ENCODE measurements around the gene FLAD1. TPM values are rescaled to one million over a fixed set of nuclear protein-coding genes. Genes with fewer than 3 reads are reported as not detected.

The FLAD1 gene
- total RNA-seq, 1 donor: 20.6 TPM

DNA sequence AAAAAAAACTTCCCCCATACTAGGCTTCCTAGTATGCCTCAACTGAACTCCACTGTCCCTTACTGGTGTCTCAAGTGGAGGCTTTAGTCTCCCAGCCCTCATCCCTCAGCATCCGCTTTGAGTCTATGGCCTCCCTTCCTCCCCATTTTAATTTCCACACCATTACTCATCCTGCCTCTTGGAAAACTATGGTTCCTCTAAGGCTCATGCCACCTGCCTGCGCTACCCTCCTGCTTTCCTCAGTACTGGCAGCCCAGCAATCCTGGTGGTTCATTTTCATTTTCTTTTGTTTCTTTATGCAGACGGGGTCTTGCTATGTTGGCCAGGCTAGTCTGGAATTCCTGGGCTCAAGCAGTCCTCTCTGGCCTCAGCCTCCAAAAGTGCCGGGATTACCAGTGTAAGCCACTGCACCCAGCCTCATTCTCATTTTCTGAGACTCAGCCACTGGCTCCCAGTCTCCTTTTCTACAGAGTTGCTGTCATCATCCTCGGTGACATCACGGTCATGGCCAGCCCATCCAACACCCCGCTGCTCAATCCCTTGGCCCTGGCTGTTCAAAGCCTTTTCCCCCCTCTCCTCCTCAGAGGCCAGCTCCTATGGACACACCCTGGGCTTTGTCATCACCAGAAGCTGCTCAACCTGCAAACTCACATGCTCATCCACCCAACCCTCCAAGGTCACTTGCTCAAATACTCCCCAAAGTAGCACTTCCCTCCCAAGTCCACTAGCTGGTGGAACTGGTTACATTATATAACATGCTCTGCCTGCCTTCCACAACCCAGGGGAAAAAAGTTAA is 44.3 kb upstream of the FLAD1 start:
- TF ChIP-seq, protein P1, sequence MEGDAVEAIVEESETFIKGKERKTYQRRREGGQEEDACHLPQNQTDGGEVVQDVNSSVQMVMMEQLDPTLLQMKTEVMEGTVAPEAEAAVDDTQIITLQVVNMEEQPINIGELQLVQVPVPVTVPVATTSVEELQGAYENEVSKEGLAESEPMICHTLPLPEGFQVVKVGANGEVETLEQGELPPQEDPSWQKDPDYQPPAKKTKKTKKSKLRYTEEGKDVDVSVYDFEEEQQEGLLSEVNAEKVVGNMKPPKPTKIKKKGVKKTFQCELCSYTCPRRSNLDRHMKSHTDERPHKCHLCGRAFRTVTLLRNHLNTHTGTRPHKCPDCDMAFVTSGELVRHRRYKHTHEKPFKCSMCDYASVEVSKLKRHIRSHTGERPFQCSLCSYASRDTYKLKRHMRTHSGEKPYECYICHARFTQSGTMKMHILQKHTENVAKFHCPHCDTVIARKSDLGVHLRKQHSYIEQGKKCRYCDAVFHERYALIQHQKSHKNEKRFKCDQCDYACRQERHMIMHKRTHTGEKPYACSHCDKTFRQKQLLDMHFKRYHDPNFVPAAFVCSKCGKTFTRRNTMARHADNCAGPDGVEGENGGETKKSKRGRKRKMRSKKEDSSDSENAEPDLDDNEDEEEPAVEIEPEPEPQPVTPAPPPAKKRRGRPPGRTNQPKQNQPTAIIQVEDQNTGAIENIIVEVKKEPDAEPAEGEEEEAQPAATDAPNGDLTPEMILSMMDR (IDR thresholded peaks at IDR 0.05; ENCODE audit: extremely low read depth, low read depth, low read length): no peak
- Histone ChIP-seq H3K9me3 (ENCODE audit: low read depth, low read length) (no peaks in the 10 kb centered on the region), H3K4me2 (ENCODE audit: insufficient read depth, low read length) (no peak overlapping the region), H3K4me3 (ENCODE audit: insufficient read depth, low read length) (no peak overlapping the region), H2AFZ (ENCODE audit: low read length) (no peak overlapping the region), H3K36me3 (ENCODE audit: insufficient read depth, low read length) (no peaks in the 10 kb centered on the region), H3K27ac (ENCODE audit: low read depth, low read length) (peak overlapping the region; percentile 10), H3K4me1 (ENCODE audit: insufficient read depth, low read length) (peaks cover 15% of the 10 kb centered on the region), H4K20me1 (ENCODE audit: insufficient read depth, low read length) (no peaks in the 10 kb centered on the region), H3K27me3 (ENCODE audit: insufficient read depth, low read length) (no peaks in the 10 kb centered on the region), H3K79me2 (ENCODE audit: insufficient read depth, low read length) (peaks cover 9% of the 10 kb centered on the region)
- DNase-seq (ENCODE audit: insufficient read length, low spot score, missing footprints): peak; percentile 60

GRCh38 chr1:154940213-154940560 is 43.0 kb upstream of the FLAD1 start:
- Histone ChIP-seq H3K4me1 (ENCODE audit: insufficient read depth, low read length) (peaks cover 15% of the 10 kb centered on the region), H4K20me1 (ENCODE audit: insufficient read depth, low read length) (no peaks in the 10 kb centered on the region), H3K36me3 (ENCODE audit: insufficient read depth, low read length) (no peaks in the 10 kb centered on the region), H3K27me3 (ENCODE audit: insufficient read depth, low read length) (no peaks in the 10 kb centered on the region), H3K79me2 (ENCODE audit: insufficient read depth, low read length) (peaks cover 9% of the 10 kb centered on the region), H2AFZ (ENCODE audit: low read length) (no peak overlapping the region), H3K4me3 (ENCODE audit: insufficient read depth, low read length) (no peak overlapping the region), H3K27ac (ENCODE audit: low read depth, low read length) (no peak overlapping the region), H3K4me2 (ENCODE audit: insufficient read depth, low read length) (no peak overlapping the region), H3K9me3 (ENCODE audit: low read depth, low read length) (no peaks in the 10 kb centered on the region)
- TF ChIP-seq, protein P1 (IDR thresholded peaks at IDR 0.05; ENCODE audit: extremely low read depth, low read depth, low read length): no peak
- peak; percentile 53 for DNase-seq (ENCODE audit: insufficient read length, low spot score, missing footprints)

DNA sequence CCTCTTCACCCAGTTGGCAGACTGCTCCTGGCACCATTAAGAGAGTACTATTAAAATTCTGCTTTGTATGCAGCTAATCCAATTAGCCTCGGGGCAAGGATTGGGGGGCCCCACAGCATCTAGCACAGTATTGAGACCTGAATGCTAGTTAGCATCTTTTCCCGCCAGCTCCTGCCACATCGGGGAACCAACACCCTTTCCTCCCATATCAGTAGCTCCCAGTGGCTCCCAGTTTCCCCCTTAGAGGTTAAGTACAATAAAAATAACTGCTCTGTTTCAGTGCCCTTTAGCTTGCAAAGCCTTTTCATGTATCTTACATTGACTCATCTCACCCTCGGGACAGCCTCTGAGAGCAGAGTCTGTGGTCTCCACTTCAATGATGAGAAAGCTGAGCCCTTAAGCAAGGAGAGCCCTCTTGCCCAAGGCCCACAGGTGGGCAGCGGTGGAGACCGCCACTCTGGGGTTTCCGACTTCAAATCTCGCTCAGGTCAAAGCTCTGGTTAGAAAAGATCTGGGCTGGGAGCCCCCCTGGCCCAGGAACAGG is 42.4 kb upstream of the FLAD1 start:
- Histone ChIP-seq H3K27me3 (ENCODE audit: insufficient read depth, low read length) (no peaks in the 10 kb centered on the region), H3K36me3 (ENCODE audit: insufficient read depth, low read length) (no peaks in the 10 kb centered on the region), H4K20me1 (ENCODE audit: insufficient read depth, low read length) (no peaks in the 10 kb centered on the region), H3K4me2 (ENCODE audit: insufficient read depth, low read length) (no peak overlapping the region), H3K9me3 (ENCODE audit: low read depth, low read length) (no peaks in the 10 kb centered on the region), H3K4me3 (ENCODE audit: insufficient read depth, low read length) (no peak overlapping the region), H3K27ac (ENCODE audit: low read depth, low read length) (no peak overlapping the region), H3K79me2 (ENCODE audit: insufficient read depth, low read length) (peaks cover 7% of the 10 kb centered on the region), H3K4me1 (ENCODE audit: insufficient read depth, low read length) (peaks cover 14% of the 10 kb centered on the region), H2AFZ (ENCODE audit: low read length) (no peak overlapping the region)
- no peak for DNase-seq (ENCODE audit: insufficient read length, low spot score, missing footprints)
- TF ChIP-seq, protein P1 (IDR thresholded peaks at IDR 0.05; ENCODE audit: extremely low read depth, low read depth, low read length): no peak

GRCh38 chr1:154941333-154942013 is 41.7 kb upstream of the FLAD1 start:
- H3K27ac ChIP-seq (ENCODE audit: low read depth, low read length): no peak overlapping the region
- no peaks in the 10 kb centered on the region for H3K9me3 ChIP-seq (ENCODE audit: low read depth, low read length)

More at GRCh38 chr1:154941333-154942013, 41.7 kb upstream of the FLAD1 start:
- Histone ChIP-seq H3K4me3 (ENCODE audit: insufficient read depth, low read length) (no peak overlapping the region), H4K20me1 (ENCODE audit: insufficient read depth, low read length) (no peaks in the 10 kb centered on the region), H2AFZ (ENCODE audit: low read length) (no peak overlapping the region), H3K4me2 (ENCODE audit: insufficient read depth, low read length) (no peak overlapping the region), H3K4me1 (ENCODE audit: insufficient read depth, low read length) (peaks cover 9% of the 10 kb centered on the region), H3K79me2 (ENCODE audit: insufficient read depth, low read length) (no peaks in the 10 kb centered on the region), H3K27me3 (ENCODE audit: insufficient read depth, low read length) (no peaks in the 10 kb centered on the region), H3K36me3 (ENCODE audit: insufficient read depth, low read length) (no peaks in the 10 kb centered on the region)
- TF ChIP-seq, protein P1 (IDR thresholded peaks at IDR 0.05; ENCODE audit: extremely low read depth, low read depth, low read length): no peak
- no peak for DNase-seq (ENCODE audit: insufficient read length, low spot score, missing footprints)
